Right kidney (tissue), 1 donor: ENCODE results near the gene CDK14.

Experiments
- DNase-seq: peaks from one replicate; pipeline ENCODE4 v3.0.0-alpha.2; 2016

Gene CDK14

GRCh38 chr7:90958647-90959046 is 362.5 kb downstream of the CDK14 start:
- DNase-seq = no peak

- DNase-seq = no peak
These were observed 365.1 kb downstream of the CDK14 start for GRCh38 chr7:90961037-90961725.

GRCh38 chr7:90965211-90965610 is 369.1 kb downstream of the CDK14 start:
- no peak for DNase-seq

GRCh38 chr7:90966346-90966745 is 370.2 kb downstream of the CDK14 start:
- DNase-seq = no peak

- no peak for DNase-seq
These were observed 372.8 kb downstream of the CDK14 start for GRCh38 chr7:90968871-90969270.

GRCh38 chr7:90972906-90973550 is 376.9 kb downstream of the CDK14 start:
- DNase-seq = no peak

- DNase-seq = no peak
These were observed 380.9 kb downstream of the CDK14 start for GRCh38 chr7:90977056-90977455.

GRCh38 chr7:90980545-90980944 is 384.4 kb downstream of the CDK14 start:
- no peak for DNase-seq

GRCh38 chr7:90982228-90982627 is 386.1 kb downstream of the CDK14 start:
- DNase-seq = no peak

- DNase-seq = no peak
These were observed 388.6 kb downstream of the CDK14 start for GRCh38 chr7:90984692-90985091.

- no peak for DNase-seq
These were observed 392.4 kb downstream of the CDK14 start for GRCh38 chr7:90988516-90988915.

- DNase-seq = no peak
These were observed 393.1 kb downstream of the CDK14 start for GRCh38 chr7:90988996-90989765.

GRCh38 chr7:90994121-90994520 is 398.0 kb downstream of the CDK14 start:
- no peak for DNase-seq

- DNase-seq = no peak
These were observed 398.5 kb downstream of the CDK14 start for GRCh38 chr7:90994601-90995000.

GRCh38 chr7:90995996-90996395 is 399.9 kb downstream of the CDK14 start:
- DNase-seq = no peak

- no peak for DNase-seq
These were observed 404.2 kb downstream of the CDK14 start for GRCh38 chr7:90999989-91000979.

- DNase-seq = no peak
These were observed 408.9 kb downstream of the CDK14 start for GRCh38 chr7:91005024-91005423.

GRCh38 chr7:91005841-91006240 is 409.7 kb downstream of the CDK14 start:
- no peak for DNase-seq

- DNase-seq = no peak
These were observed 411.2 kb downstream of the CDK14 start for GRCh38 chr7:91007371-91007770.

- DNase-seq = no peak
These were observed 417.0 kb downstream of the CDK14 start for GRCh38 chr7:91013078-91013477.

- DNase-seq = no peak
These were observed 423.7 kb downstream of the CDK14 start for GRCh38 chr7:91019686-91020385.
